ENCODE data around the gene AKR1C2.
"Not testable (repeated sequence)": the region's sequence is repeated elsewhere in the genome, so short reads cannot be mapped to it uniquely, and the experiment has no call there.

DNA sequence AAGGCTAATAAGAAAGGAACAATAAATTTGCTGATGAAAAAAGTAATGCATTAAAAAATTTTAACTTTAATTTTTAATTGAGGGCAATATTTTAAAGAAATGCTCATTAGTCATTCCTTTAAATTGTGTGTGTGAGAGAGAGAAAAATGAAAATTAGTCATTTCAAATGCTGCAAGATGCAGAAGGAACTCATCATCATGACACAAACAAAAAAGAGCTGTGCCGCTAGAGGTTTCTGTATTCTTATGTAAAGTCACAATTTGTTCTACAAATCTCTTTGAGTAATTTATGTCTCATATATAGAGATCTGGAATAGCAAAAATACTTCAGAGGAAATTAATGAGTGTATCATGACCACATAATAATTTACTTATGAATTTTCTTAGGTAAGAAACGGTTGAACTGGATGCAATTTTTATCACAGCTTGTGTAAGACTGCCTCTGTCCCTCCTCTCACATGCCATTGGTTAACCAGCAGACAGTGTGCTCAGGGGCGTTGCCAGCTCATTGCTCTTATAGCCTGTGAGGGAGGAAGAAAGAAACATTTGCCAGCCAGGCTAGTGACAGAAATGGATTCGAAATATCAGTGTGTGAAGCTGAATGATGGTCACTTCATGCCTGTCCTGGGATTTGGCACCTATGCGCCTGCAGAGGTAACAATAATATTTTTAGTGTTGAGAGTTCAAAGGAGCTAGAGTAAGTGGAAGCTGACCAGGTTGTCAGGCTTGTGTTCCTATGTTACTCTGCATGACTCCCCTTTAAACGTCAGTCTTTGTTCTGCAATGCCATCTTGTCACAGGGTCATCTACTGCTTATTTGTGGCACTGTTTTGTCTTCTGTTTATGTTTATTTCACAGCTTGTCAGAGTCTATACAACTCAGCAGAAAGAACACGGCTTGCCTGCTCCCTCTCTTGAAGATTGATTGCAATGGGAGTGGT is 40.5 kb downstream of the AKR1C2 start, which contains the start of gene AKR1C1:
- TF ChIP-seq EZH2 (IDR thresholded peaks at IDR 0.05); POLR2AphosphoS5 (IDR thresholded peaks at IDR 0.05; ENCODE audit: borderline replicate concordance, low read depth, low read length); FOXP2 (optimal IDR thresholded peaks at IDR 0.05; ENCODE audit: control extremely low read depth, extremely low read length, insufficient read depth): not testable (repeated sequence)
